T-helper 1 cell treated with Interleukin-12 subunit alpha and Interleukin-12 subunit beta and Interleukin-4 antibody, amounts not matched to agents 30 μg/mL and 1 μg/mL, for 36 hours (primary cell): ENCODE results near the gene PDK2.
A peak's percentile ranks its signal among the peaks of the same experiment; 100 is the strongest.

Experiments used
- H3K27ac Mint-ChIP-seq: one replicate; pipeline ENCODE4 v1.8.0; 2021; ENCODE audit warnings: mild to moderate bottlenecking, mixed read lengths
- H3K27me3 Mint-ChIP-seq: one replicate; pipeline ENCODE4 v1.8.0; 2021; ENCODE audit warnings: low read depth, mixed read lengths
- H3K36me3 Mint-ChIP-seq: one replicate; pipeline ENCODE4 v1.8.0; 2021; ENCODE audit warnings: low read depth, mixed read lengths
- H3K4me1 Mint-ChIP-seq: one replicate; pipeline ENCODE4 v1.8.0; 2021; ENCODE audit warnings: low read depth, mixed read lengths
- H3K4me3 Mint-ChIP-seq: one replicate; pipeline ENCODE4 v1.8.0; 2021; ENCODE audit warnings: mild to moderate bottlenecking, moderate library complexity, mixed read lengths
- H3K9me3 Mint-ChIP-seq: one replicate; pipeline ENCODE4 v1.8.0; 2021; ENCODE audit warnings: mixed read lengths

The PDK2 gene

DNA sequence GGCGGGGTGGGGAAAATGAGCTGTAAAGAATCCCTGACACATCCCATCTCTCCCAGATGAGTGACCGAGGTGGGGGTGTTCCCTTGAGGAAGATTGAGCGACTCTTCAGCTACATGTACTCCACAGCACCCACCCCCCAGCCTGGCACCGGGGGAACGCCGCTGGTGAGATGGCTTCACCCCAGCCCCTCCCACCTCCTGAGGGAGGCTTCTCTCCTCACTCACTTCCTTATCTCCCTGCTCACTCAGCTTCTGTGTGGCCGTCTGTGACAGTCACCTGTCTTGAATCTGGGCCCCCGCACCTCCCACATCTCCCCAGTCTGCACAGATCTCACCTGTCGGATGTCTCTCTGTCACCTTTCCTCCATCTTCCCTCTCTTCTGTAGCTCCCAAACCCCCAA is 13.4 kb downstream of the PDK2 start:
- Mint-ChIP-seq H3K9me3 (no peaks in the 10 kb centered on the region), H3K27me3 (no peaks in the 10 kb centered on the region), H3K4me3 (no peak overlapping the region), H3K27ac (no peak overlapping the region), H3K4me1 (no peaks in the 10 kb centered on the region), H3K36me3 (peaks cover 5% of the 10 kb centered on the region)

DNA sequence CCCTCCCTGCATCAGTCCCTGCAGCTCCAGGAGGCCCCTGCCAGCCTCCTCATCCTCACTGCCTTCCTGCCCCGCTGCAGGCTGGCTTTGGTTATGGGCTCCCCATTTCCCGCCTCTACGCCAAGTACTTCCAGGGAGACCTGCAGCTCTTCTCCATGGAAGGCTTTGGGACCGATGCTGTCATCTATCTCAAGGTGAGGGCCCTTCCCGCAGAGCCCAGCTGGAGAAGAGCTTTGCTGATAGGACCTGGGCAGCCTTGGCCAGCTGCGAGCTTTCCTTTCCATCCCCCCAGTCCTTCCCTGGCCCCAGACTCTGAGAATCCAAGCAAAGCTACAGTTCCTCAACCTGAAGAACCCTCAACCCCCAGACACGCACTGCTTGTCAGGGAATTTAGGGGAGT is 14.1 kb downstream of the PDK2 start:
- peaks cover 5% of the 10 kb centered on the region for H3K36me3 Mint-ChIP-seq
- no peak overlapping the region for H3K4me3 Mint-ChIP-seq
- no peaks in the 10 kb centered on the region for H3K27me3 Mint-ChIP-seq
- H3K9me3 Mint-ChIP-seq, result no peaks in the 10 kb centered on the region
- H3K27ac Mint-ChIP-seq, result no peak overlapping the region
- no peaks in the 10 kb centered on the region for H3K4me1 Mint-ChIP-seq

DNA sequence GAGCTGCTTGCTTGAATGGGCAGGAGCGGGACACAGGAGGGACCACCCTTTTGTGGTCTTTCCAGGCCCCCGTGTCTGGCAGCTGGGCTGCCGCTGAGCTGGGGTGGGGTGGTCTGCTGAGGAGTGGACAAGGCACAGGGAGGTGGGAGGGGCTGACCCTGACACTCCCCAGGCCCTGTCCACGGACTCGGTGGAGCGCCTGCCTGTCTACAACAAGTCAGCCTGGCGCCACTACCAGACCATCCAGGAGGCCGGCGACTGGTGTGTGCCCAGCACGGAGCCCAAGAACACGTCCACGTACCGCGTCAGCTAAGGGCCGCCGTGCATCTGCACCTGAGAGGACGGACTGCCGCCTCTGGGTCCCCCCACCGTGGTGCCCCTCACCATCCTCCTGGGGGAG is 14.6 kb downstream of the PDK2 start:
- Mint-ChIP-seq H3K36me3 (peaks cover 5% of the 10 kb centered on the region), H3K4me3 (no peak overlapping the region), H3K4me1 (no peaks in the 10 kb centered on the region), H3K27ac (no peak overlapping the region), H3K9me3 (no peaks in the 10 kb centered on the region), H3K27me3 (peaks cover 2% of the 10 kb centered on the region)

DNA sequence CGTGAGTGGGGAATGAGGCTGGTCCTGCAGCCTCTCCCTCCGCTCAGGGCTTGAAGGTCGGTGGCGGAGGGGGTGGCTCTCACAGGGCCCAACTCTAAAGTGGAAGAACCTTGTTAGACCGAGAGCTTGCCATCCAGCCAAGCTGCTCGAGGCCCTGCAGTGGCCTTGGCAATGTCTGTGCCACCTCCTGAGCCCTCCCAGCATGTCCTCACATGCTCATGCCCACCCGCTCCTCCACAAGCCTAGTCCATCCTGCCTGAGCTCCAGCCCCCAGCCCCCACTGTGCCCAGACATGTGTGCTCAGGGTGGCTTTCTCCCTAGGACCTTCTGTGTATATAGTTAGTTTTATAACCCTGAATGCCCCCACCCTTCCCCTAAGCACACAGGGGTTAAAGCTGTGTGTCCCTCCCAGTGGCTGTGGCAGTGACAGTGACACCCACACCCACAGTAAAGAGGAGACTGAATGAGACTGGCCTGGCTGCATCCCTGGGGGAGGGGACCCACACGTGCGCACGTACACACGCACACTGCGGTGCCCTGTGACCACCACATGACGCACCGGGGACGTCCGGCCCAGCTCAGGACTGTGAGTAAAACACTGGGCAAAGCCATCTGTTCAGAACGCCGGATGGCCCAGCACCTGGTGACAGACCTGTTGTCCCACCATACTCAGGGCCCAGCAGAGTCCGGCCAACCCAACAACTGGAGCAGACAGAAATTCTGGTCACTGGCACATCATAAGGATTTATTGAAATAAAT is 15.6 kb downstream of the PDK2 start:
- Mint-ChIP-seq H3K27me3 (peaks cover 10% of the 10 kb centered on the region), H3K9me3 (no peaks in the 10 kb centered on the region), H3K36me3 (peaks cover 5% of the 10 kb centered on the region), H3K27ac (no peak overlapping the region), H3K4me3 (no peak overlapping the region), H3K4me1 (peaks cover 3% of the 10 kb centered on the region)

DNA sequence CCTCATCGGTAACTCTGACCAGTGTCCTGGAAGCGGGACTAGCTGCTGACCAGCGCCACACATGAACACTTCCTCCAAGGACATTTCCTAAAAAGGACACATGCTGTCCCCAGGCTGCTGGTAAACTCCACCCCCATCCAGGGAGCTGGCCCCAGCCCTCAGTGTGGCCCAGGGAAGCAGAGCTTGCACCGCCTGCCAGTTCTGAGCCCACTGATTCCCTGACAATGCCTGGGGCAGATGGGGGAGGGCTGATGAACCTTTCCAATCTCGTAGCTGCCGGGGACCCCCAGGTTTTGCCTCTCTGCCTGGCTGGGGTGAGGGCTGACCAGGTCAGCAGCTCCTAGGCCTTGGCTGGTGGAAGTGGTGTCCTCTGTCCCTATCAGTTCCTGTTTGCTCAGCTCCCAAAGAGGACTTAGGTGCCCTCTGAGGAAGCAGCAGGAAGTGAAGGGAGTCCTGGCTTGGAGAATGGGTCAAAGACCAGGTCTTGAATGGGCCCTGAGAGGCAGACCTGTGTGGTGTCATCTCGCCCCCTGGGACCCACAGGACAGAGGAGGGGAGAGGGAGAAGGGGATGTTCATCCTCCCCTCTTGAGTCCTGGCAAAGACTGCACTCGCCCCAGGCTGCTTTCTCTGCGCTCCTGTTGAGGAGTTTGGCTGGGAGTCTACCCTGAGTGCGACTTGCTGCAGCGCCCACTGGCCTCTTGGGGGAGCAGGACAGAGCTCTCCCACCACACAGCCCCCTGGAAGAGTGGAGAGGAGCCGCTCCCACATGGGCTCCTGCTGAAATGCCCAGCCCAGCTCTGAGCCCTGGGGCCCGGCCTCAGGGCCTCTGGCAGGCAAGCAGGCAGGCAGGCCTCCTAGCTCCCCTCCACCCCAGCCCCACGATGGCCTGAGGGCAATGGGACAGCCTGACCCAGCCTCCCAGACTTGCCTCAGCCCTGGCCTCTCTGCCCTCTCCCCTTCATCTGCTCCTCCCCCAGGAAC is 16.8 kb downstream of the PDK2 start:
- Mint-ChIP-seq H3K9me3 (no peaks in the 10 kb centered on the region), H3K4me3 (no peak overlapping the region), H3K27ac (no peak overlapping the region), H3K36me3 (peaks cover 3% of the 10 kb centered on the region), H3K4me1 (peaks cover 7% of the 10 kb centered on the region), H3K27me3 (peaks cover 15% of the 10 kb centered on the region)

DNA sequence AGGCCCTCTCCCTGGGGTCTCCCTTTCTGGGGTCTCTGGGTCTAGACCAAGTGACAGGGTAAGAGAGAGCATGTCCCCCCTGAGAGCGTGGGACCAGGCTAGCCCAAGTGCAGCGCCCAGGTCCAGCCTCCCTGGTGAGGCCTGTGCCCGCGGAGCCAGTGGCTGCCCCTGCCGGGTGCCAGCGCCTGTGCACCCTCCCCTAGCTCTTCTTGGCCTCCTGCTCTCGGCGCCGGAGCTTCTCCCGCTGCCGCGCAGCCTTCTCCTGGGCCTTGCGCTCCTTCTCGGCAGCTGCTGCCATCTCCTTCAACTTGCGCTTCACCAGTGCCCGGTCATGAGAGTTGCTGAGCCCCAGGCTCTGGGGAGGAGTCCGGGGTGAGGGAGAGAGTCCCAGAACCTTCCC is 17.5 kb downstream of the PDK2 start:
- Mint-ChIP-seq H3K36me3 (peaks cover 3% of the 10 kb centered on the region), H3K4me1 (peaks cover 8% of the 10 kb centered on the region), H3K4me3 (no peak overlapping the region), H3K27ac (no peak overlapping the region), H3K9me3 (no peaks in the 10 kb centered on the region), H3K27me3 (peaks cover 18% of the 10 kb centered on the region)

DNA sequence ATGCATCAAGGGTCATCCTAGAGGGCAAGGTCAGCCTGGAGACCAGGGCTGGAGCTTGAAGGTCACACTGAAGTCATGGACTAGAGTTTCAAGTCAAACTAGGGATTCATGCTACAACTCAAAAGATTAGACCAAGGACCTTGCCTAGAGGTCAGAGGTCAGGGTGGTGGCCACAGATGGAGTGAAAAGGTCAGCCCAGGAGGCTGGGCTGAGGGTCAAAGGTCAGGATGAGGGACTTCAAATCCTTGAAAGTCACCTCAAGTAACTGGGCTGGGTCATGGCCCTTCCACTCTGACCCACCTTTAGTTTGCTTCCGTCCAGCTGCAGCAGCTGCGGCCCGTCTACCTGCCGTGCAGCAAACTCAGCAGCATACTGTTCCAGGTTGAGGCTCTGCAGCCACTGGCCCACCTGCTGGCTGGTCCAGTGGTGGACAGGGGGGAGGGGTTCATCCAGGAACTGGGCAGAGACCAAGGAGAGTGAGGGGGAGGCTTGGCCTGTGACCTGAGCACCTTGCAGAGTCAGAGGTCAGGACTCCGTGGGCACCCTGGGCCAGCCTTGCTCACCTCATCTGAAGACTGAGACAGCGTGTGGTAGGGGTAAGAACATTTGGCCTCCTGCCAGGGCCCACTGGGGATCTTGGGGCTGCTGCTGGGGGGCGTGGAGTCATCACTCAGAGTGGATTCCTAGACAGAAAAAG is 18.6 kb downstream of the PDK2 start:
- Mint-ChIP-seq H3K4me3 (no peak overlapping the region), H3K4me1 (peaks cover 8% of the 10 kb centered on the region), H3K27me3 (peaks cover 25% of the 10 kb centered on the region), H3K9me3 (no peaks in the 10 kb centered on the region), H3K36me3 (peaks cover 2% of the 10 kb centered on the region), H3K27ac (no peak overlapping the region)

DNA sequence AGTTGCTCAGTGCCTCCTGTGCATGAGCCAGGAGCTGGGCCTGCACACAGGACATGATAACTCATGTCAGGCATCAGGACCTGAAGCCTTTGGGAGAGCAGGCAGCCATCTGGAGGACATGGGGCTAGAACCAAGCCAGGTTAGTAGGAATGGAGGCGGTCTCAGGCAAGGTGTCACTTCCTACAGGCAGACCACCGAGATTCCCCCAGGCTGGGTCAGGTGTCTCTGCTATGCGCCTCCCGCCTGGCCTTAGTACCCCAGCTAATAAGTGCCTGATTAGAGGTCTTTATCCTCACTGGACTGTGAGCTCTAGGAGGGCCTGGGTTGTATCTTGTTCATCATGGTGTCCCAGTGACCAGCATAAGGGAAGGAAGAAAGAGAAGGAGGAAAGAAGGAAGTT is 19.2 kb downstream of the PDK2 start:
- Mint-ChIP-seq H3K4me1 (peaks cover 8% of the 10 kb centered on the region), H3K9me3 (no peaks in the 10 kb centered on the region), H3K36me3 (no peaks in the 10 kb centered on the region), H3K27ac (no peak overlapping the region), H3K27me3 (peaks cover 29% of the 10 kb centered on the region), H3K4me3 (no peak overlapping the region)

DNA sequence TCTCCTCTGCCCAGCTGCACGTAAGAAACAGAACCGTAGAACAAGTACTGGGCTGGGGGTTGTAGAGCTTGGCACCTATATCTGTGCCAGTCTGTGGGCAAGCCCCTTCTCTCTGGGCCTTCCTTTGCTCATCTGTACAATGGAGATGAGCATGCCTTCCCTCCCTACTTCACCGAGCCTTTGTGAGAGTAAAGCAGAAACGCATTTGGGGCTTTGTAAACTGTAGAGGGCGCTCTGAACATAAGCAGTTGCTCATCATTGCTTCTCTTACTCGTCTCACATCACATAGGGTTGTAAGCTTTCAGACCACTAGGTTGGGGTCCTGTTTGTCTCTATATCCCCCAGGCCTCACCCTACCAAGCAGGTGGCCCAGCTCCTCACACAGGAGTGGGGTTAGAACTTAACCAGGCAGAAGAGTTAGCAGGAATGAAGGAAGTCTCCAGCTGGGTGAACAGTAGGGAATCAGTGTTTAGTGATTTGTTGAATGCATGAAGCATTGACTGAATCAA is 19.8 kb downstream of the PDK2 start:
- Mint-ChIP-seq H3K4me3 (no peak overlapping the region), H3K9me3 (no peaks in the 10 kb centered on the region), H3K4me1 (peaks cover 8% of the 10 kb centered on the region), H3K36me3 (no peaks in the 10 kb centered on the region), H3K27me3 (peaks cover 34% of the 10 kb centered on the region), H3K27ac (no peak overlapping the region)

DNA sequence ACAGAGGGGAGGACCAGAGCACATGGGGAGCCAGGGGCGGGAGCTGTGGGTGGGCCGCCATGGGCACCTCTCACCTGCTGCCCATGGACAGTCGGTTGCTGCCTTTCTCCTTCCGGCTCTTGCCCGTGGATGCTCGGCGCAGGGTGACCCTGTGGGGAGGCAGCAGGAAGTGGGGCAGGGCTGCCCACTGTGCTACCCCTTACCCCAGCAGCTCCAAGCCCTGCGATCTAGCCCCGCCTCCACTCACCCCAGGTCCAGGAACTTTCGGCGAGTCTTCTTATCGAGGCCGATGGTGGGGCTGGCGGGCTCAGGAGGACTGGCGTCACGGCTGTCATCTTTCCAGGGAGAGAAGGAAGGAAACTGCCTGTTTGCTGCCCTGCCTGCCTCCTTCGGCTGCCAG is 20.6 kb downstream of the PDK2 start:
- peaks cover 8% of the 10 kb centered on the region for H3K4me1 Mint-ChIP-seq
- H3K9me3 Mint-ChIP-seq, result no peaks in the 10 kb centered on the region
- H3K36me3 Mint-ChIP-seq, result no peaks in the 10 kb centered on the region
- H3K27me3 Mint-ChIP-seq, result peaks cover 43% of the 10 kb centered on the region
- H3K27ac Mint-ChIP-seq, result no peak overlapping the region
- no peak overlapping the region for H3K4me3 Mint-ChIP-seq

- Mint-ChIP-seq H3K9me3 (no peaks in the 10 kb centered on the region), H3K4me1 (peaks cover 8% of the 10 kb centered on the region), H3K36me3 (no peaks in the 10 kb centered on the region), H3K4me3 (peak overlapping the region; percentile 18), H3K27me3 (peaks cover 60% of the 10 kb centered on the region), H3K27ac (no peak overlapping the region)
These were observed 22.3 kb downstream of the PDK2 start for GRCh38 chr17:50117202-50118051.

- no peak overlapping the region for H3K4me3 Mint-ChIP-seq
- peaks cover 8% of the 10 kb centered on the region for H3K4me1 Mint-ChIP-seq
- H3K27ac Mint-ChIP-seq, result no peak overlapping the region
- no peaks in the 10 kb centered on the region for H3K36me3 Mint-ChIP-seq
- peaks cover 62% of the 10 kb centered on the region for H3K27me3 Mint-ChIP-seq
- no peaks in the 10 kb centered on the region for H3K9me3 Mint-ChIP-seq
These were observed 23.1 kb downstream of the PDK2 start for GRCh38 chr17:50118076-50118827.

GRCh38 chr17:50118828-50119218 is 23.7 kb downstream of the PDK2 start:
- Mint-ChIP-seq H3K4me3 (no peak overlapping the region), H3K27ac (no peak overlapping the region), H3K4me1 (peaks cover 8% of the 10 kb centered on the region), H3K36me3 (no peaks in the 10 kb centered on the region), H3K9me3 (no peaks in the 10 kb centered on the region), H3K27me3 (peaks cover 62% of the 10 kb centered on the region)
